ENCODE data around the gene MRFAP1L1.
A peak's percentile ranks its signal among the peaks of the same experiment; 100 is the strongest.
"Not testable (repeated sequence)": the region's sequence is repeated elsewhere in the genome, so short reads cannot be mapped to it uniquely, and the experiment has no call there.

The MRFAP1L1 gene

DNA sequence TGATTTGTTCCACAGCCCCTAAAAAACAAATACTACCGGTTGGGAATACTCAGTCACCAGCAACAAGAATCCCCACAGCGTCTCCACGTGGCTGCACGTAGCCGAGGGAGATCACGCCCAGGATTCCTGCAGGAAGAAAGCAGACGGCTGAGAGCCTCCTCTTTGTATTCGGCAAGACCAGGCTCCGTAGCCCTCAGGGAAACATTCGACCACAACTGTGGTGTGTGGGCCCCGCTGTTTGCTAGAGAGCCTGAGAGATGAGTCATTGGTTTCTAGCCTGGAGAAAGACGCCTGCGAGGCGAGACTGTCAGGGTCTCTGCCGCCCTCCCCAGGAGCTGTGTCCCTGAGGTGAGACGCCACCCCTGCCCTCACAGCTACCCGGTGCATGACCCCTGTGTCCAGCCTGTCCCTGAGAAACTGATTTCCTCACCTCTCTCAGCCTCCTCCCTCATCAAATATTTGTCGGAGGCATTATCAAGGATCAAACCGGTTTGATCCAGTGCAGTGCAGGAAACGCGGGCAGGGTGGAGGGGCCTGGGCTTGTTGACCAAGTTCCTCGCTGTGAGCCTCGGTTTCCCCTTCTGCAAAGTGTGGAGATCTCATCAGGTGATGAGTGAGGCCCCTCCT is 20.7 kb downstream of the MRFAP1L1 start:
- peak; percentile 69 to 71 for DNase-seq (ENCODE audit: low read depth in 2 of 2)

DNA sequence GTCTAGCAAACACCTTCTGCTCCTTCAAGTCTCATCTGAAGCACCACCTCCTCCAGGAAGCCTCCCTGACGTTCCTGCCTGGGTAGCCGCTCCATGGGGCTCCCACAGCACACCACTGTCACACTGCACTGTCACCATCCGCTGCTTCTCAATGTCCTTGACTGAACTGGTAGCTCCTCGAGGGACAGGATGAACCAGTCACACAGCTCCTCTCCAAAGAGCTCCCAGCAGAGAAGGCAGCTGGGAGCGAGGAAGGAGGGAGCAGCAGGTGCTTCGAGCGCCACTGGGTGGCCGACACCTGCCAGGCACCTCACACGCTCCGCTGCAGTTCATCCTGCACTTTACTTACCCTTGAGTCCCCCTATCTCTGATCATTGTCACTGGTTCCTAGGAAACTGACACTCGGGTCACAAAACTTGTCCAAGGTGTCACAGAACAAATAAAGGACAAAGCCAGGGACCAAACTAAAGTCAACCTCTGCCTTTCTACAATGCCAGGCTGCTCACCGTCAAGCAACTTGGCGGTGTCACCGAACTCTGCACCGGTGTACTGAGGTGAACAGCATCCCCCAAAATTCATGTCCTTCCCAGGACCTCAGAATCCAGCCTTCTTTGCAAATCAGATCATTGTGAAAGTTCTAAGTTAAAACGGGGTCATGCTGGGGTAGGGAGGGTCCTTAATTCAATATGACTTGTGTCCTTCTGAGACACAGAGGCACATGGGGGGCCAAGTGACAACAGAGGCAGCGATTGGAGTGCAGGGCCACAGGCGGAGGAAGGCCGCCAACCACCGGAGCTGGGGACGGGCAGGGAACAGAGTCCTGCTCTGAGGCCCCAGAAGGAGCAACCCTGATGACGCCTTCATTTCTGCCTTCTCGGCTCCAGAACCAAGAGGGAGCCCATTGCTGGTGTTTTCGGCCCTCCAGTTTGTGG is 21.5 kb downstream of the MRFAP1L1 start:
- no peak for DNase-seq (ENCODE audit: low read depth in 2 of 2)

DNA sequence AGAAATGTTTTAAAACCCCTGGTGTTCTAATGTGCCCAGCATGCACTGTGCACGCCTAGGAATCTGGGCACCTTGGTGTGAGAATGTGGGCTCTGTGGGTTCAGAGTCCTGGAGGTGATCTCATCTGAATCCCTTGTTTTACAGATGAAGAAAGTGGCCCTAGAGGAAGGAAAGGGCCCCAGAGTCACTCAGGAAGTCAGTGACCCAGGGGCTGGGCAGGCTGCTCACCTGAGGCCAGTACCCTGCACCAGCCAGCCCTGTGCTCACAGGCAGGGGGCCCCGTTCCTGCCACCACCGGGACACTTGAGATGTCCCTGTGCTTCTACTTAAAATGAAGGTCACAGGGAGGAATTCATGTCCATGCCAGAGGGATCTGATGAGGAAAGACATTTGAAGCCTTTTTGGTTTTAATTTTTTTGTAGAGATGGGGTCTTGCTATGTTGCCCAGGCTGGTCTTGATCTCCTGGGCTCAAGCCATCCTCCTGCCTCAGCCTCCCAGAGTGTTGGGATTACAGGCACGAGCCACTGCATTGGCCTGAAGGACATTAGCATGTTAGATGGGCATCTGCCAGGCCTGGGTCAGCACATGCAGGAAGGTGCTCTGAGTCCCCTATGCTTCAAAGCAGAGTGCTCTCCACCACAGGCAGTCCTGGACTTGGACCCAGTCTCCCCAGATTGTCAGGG is 23.4 kb downstream of the MRFAP1L1 start:
- DNase-seq (ENCODE audit: low read depth in 2 of 2), result no peak

DNA sequence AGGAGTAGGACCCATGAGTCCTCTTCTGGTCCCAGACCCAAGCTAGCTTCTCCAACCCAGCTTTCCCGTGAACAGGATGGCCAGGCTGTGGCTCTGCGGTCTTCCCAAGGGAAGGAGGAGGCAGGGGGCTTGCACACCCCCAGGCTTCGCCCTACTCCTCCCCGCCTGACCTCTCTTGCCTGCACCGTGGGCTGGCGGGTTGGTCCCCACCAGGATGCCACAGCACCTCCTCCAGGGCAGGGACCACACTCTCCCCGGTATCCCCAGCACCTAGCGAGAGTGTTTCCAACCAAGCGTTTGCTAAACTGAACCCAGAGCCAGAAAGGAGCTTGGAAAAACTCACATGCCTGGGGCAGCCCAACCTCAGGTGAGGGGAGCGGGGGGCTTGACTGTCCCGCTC is 25.0 kb downstream of the MRFAP1L1 start:
- no peak for DNase-seq (ENCODE audit: low read depth in 2 of 2)

DNA sequence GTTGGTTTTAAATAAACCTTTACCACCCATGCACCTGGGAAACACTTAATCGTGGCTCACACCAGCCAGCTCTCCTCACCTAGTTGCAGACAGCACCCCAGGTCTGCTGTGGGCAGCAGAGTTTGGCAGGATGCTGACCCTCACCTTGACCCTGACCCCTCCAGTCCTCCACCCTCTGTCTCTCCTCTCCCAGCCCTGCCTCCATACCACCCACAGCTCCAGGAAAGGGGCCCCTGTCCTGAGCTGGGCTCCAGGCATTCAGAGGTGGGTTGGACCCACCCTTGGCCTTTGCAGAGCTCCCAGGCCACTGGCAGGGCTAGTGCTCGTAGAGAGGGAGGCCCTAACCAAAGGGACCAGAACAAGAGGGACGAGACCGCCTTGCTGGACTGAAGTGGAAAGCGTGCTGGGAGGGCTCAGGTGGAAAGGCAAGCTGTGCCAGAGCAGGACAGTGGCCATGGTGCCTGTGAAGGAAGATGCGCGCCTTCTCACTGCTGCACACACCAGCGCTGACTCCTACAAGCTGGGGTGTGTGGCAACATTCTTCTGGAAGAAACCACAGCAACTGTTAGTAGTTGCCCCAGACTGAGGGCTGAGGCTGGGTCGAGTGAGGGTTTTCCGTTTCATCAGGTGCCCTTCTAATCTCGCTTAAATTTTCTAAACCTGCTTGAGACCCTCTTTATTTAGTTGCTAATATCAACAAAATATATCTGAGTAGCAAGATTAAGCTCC is 26.6 kb downstream of the MRFAP1L1 start:
- DNase-seq (ENCODE audit: low read depth in 2 of 2), result no peak

DNA sequence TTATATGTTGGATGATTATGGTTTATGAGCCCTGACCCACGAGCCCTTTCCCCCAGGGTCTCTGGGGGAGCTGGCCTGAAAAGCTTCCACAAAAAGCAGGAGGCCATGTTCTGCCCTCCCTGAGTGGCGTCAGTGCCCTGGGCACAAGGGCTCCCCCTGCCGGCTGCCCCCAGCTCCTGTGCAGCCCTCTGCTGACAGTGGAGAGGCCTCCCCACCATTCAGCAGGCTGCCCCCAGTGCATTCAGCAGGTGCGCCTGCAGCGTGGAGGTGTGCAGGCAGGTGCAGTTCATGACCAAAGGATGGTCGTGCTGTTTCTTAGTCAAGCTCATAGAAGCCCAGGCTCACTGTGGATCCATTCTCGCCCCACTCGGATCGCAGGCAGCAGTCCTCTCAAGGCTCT is 28.5 kb downstream of the MRFAP1L1 start:
- no peak for DNase-seq (ENCODE audit: low read depth in 2 of 2)

DNA sequence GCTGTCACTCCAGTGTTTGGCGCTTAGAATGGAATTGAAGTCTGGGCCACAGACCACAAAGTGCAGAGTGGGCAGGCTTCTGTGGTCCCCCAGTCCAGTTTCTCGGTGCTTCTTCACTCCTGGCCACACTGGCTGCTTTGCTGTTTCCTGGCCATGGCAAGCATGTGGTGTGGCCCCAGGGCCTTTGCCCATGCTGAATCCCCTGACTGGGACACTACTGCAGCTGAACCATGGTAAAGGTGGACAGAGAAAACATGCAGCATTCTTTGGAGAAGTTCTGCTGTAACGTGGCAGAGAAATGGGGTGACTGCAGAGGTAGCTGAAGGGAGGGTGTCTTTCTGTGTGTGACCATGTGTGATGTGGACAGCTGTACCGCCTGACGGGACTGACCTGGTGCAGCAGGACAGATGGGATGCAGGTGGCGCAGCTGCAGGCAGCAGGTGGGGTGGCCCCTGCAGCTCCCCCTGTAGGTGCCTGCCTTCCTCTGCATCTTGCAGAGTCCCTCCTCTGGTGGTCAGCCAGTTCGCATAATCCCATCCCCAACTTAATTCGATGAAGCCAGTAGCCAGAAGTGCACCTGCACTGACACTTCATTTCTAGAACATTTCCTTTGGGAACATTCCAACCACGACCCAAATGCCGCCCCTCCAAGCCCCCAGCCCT is 29.2 kb downstream of the MRFAP1L1 start:
- DNase-seq (ENCODE audit: low read depth in 2 of 2), result no peak

DNA sequence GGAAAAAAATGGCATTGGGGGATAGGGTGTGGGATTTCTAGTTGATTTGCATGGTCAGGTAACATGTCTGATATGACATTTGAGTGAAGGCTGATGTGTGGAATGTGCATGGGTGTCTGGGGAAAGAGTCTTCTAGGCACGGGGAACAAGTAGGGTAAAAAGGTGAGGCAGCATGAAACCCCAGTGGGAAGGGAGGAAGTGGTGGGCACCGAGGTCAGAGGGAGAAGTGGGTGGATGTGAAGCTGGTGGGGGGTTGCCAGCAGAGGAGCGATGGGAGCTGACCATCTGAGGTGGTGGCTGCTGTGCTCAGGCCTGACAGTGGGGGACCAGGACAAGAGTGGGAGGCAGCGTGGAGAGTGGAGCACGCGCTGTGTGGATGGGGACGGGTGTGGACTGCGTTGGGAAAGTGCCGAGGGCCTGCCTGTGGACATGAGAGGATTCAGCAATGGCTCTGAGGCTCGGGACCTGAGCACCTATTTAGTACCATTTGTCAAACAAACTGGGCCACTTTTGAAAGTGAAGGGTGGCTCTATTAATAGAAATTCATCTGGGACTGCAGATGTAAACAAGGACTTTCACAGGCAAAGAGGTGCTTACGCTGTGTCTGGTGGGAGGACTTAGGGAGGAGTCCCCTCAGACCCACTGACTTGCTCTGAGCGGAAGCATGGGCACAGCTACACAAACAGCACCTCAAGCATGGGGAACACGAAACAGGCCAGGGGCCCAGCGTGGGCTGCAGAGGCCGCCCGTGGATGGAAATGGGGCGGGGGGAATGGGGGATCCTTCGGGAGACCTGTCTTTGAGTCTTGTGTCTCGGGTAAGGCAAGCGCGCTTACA is 32.7 kb downstream of the MRFAP1L1 start:
- DNase-seq (ENCODE audit: low read depth in 2 of 2), result no peak

DNA sequence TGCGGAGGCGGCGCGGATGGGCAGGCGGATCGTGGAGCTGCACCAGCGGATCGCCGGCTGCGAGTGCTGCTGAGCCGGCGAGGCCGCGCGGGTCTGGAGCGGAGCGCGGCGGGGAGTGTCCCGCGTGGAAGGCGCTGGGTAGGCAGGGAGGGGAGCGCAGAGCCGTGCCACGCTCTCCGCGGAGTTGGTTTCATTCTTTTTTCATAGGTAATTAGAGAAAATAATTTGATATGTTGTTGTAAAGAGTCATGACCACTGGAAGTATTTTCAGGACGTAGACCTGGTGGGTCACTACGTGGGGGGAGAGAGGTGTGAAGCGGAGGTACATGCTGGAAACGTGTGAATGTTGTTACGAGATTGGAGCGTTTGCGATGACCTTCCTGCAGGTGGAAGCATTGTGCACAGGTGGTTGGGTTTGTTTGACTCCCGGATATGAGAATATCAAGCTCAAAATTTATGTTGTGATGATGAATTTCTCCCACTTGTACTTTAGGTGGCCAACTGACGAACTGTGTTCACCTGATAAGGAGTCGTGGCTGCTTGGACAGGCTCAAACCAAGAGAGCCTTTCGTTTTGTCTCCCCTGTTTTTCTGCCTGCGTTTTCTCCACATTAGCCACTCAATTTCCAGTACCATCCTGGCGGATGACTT is 35.0 kb downstream of the MRFAP1L1 start:
- DNase-seq (ENCODE audit: low read depth in 2 of 2), result peak; percentile 49 to 63

DNA sequence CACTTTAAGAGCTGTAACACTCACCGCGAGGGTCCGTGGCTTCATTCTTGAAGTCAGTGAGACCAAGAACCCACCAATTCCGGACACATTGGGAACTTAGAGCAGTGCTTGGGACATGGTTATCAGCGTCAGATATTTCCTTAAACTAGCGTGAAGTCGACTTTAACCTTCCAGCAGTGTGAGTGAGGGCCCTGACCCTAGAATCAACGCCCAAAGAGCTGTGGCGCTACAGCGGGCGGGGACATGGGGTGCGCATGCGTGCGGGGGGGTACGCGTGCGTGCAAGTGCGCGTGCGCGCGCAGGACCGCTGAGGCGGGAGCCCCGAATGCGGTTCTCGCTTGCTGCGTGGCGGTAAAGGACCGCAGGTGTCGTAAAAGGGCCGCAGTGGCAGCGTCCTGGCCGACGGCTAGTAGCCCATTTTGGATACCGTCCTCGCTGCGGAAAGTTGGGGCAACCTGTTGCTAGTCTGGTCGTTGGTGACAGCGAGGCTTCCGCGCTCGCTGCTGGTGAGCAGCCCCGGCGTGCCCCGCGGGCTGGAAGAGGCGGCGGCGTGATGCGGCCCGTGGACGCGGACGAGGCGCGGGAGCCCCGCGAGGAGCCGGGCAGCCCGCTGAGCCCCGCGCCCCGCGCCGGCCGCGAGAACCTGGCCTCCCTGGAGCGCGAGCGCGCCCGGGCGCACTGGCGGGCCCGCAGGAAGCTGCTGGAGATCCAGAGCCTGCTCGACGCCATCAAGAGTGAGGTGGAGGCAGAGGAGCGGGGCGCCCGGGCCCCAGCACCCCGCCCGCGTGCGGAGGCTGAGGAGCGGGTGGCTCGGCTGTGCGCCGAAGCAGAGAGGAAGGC is 35.8 kb downstream of the MRFAP1L1 start:
- DNase-seq (ENCODE audit: low read depth in 2 of 2), result peak; percentile 89 to 90

DNA sequence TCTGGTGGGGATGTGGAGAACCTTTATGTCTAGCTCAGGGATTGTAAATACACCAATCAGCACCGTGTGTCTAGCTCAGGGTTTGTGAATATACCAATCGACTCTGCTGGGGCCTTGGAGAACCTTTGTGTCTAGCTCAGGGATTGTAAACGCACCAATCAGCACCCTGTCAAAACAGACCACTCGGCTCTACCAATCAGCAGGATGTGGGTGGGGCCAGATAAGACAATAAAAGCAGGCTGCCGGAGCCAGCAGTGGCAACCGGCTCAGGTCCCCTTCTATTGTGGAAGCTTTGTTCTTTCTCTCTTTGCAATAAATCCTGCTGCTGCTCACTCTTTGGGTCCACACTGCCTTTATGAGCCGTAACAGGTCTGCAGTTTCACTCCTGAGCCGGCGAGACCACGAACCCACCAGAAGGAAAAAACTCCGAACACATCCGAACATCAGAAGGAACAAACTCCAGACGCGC is 36.4 kb downstream of the MRFAP1L1 start:
- DNase-seq (ENCODE audit: low read depth in 2 of 2), result peak in 1 of 2 donors; percentile 31

DNA sequence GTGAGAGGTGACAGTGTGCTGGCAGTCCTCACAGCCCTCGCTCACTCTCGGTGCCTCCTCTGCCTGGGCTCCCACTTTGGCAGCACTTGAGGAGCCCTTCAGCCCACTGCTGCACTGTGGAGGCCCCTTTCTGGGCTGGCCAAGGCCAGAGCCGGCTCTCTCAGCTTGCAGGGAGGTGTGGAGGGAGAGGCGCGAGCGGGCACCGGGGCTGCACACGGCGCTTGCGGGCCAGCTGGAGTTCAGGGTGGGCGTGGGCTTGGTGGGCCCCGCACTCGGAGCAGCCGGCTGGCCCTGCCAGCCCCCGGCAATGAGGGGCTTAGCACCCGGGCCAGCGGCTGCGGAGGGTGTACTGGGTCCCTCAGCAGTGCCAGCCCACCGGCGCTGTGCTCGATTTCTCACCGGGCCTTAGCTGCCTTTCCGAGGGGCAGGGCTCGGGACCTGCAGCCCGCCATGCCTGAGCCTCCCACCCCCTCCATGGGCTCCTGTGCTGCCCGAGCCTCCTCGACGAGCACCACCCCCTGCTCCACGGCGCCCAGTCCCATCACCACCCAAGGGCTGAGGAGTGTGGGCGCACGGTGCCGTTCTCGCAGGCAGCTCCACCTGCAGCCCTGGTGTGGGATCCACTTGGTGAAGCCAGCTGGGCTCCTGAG is 37.0 kb downstream of the MRFAP1L1 start:
- DNase-seq (ENCODE audit: low read depth in 2 of 2), result not testable (repeated sequence)

DNA sequence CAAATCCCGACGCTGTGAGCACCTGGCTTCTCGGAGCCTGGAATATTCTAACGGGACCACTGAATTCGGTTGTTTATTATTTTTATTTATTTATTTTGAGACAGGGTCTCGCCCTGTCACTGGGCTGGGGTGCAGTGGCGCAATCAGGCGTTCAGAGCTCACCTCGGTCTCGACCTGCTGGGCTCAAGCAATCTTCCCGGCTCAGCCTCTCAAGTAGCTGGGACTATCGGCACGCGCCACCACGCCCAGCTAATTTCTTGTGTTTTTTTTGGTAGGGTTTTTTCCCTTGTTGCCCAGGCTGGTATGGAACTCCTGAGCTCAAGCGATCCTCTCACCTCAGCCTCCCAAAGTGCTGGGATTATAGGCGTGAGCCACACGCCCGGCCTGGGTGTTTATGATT is 37.5 kb downstream of the MRFAP1L1 start:
- DNase-seq (ENCODE audit: low read depth in 2 of 2), result no peak

DNA sequence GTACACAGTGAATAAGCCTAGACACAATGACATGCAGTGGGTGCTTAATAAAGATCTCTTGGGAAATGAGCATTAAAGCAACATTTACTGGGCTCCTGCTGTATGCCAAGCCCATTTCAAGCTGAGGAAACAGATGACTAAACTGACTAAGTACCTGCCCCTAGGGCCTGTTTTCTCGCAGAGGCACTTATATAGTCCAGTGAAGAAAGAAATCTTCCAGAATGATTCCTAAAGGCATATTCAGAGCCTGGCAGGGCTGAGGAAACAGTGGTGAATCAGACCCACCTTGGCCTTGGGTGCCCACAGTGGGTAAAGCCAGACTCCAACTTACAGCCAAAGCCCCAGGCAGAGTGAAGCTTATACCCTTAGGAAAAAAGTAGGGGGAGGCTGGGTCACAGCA is 38.0 kb downstream of the MRFAP1L1 start:
- no peak for DNase-seq (ENCODE audit: low read depth in 2 of 2)

DNA sequence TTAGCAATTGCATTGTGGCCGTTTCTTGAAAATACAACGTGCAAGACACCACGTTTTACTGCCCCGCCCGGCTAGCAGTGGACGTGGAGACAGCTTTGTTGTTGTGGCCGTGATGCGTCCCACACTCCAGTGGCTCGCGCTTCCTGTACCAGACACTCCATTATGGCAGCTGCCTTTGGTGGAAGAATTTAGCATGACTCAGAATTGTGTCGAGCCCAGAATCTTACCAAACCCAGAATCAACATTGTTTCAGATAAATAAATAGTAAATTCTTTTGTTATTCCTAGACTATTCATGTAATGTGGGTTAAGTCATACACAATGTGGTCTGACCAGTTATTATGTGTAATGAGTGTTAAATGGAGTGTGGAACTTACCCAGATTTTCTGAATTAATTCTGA is 41.3 kb downstream of the MRFAP1L1 start:
- no peak for DNase-seq (ENCODE audit: low read depth in 2 of 2)

DNA sequence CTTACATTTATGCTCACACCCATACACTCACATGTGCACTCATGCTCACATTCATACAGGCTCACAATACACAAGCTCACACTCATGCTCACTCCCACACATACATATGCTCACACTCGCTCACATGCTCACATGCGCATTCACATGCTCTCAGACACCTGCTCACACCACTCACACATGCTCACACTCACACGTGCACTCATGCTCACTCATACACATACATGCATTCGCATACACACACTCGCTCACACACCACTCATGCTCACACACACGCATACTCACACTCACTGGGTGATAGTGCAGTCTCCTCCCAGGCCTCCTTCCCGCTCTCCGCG is 44.4 kb downstream of the MRFAP1L1 start:
- DNase-seq (ENCODE audit: low read depth in 2 of 2), result no peak

DNA sequence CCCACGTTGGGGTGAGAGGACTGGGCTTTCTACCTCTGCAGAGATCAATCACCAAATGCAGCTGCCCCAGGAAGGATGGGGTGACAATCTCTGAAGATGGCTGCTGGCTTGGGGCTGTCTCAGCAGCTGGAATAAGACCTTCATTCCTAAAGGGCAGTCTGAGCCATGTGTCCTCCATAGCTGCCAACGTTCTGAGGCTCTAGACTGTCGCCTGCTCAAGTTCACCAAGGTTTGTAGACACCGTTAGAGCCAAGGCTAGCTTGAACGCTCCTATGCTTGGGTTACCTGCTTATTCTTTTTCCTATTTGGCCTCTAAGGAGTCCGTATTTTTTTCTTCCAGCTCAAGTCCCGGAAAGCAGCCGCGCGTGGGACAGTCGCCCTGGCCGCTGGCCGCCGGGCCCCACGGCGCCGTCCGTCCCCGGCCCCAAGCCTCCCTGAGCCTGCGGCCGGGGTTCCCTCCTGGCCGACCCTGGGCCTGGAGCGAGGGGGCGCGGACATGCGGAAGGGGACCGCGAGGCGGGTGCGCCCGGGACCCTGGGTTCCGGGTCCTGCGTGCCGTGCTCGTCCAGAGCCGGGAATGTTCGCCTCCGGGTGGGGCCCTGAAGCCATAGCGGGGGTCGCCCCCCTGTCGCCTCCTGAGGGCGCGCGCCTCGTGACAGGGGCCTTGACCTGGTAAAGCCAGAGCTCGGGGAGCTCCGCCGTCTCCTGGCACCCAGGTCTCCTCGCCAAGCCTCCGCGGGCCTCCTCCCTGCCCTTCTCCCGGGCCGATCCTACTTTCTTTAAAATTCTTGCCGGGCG is 45.9 kb downstream of the MRFAP1L1 start:
- no peak for DNase-seq (ENCODE audit: low read depth in 2 of 2)

DNA sequence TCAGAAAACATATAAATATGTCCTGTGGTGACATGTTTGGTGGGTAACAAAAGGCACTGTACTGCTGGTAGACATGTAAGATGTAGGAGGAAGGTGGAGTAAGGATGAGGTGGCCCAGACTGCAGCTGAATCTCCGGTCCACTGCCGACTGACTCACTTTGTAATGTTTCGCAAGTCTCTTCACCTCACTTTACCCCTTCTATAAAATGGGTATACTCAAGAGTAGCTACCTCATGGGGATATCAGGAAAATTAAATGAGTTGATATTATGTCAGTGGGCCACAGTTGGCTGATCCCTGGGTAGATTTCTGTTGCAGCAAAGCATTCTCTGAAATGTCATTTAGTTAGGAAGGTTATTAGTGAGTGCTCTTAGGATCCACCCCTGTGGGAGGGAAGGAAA is 47.1 kb downstream of the MRFAP1L1 start:
- no peak for DNase-seq (ENCODE audit: low read depth in 2 of 2)

All from stimulated activated CD8-positive, alpha-beta memory T cell treated with anti-CD3 and anti-CD28 coated beads, Interleukin-7, amount 100 ng/mL, for 4 hours (primary cell).